Lower lobe of right lung (tissue), 2 donors: ENCODE measurements around the gene LRRC41. TPM values are rescaled to one million over a fixed set of nuclear protein-coding genes. Genes with fewer than 3 reads are reported as not detected.
"Not testable (repeated sequence)": the region's sequence is repeated elsewhere in the genome, so short reads cannot be mapped to it uniquely, and the experiment has no call there.

Source experiments
- ATAC-seq, 2 donors: fragments of 200-7000 bp; cut with Tn5 transposase; one replicate each; pipeline ENCODE4 v1.9.1; 2020 to 2022; ENCODE audit warnings: mild to moderate bottlenecking in 2 of 2, moderate library complexity in 2 of 2
- DNase-seq: peaks from one replicate; pipeline ENCODE4 v3.0.0-alpha.2; 2020
- H3K27ac ChIP-seq: fragments of 200-600 bp; one replicate; pipeline ENCODE4 v1.8.0; 2022
- H3K27me3 ChIP-seq: fragments of 200-600 bp; one replicate; pipeline ENCODE4 v1.8.0; 2022; ENCODE audit warnings: low read depth
- H3K36me3 ChIP-seq: fragments of 200-600 bp; one replicate; pipeline ENCODE4 v1.8.0; 2022; ENCODE audit warnings: mild to moderate bottlenecking
- H3K4me1 ChIP-seq: fragments of 200-600 bp; one replicate; pipeline ENCODE4 v1.8.0; 2022
- H3K4me3 ChIP-seq: fragments of 200-600 bp; one replicate; pipeline ENCODE4 v1.8.0; 2022; ENCODE audit warnings: mild to moderate bottlenecking
- H3K9me3 ChIP-seq: fragments of 200-600 bp; one replicate; pipeline ENCODE4 v1.8.0; 2022
- CTCF ChIP-seq: fragments of 200-600 bp; IDR thresholded peaks from one replicate; pipeline ENCODE4 v1.8.0; 2022; ENCODE audit warnings: antibody characterized with exemption, mild to moderate bottlenecking
- intact Hi-C: fragments of 100-400 bp; cut with DNase I; formaldehyde crosslinking; loops from one replicate; pipeline ENCODE4 v1.11.0; 2022
- total RNA-seq: library from RNA; stranded (reverse); fragmentation: NEBNext Ultra II Directional; extraction: Animal tissue kit (Norgen Biotek cat#: 25700); gene quantifications from one replicate; pipeline ENCODE4 v1.2.1, GENCODE V29; 2021
- donor health status: DM: no; HTN: yes; CAD: no; lungs with severe emphysema.

LRRC41 gene
- total RNA-seq, 1 donor from 2014 or later = 47.6 TPM

- Histone ChIP-seq H3K27me3 (no peaks in the 10 kb centered on the region), H3K9me3 (no peaks in the 10 kb centered on the region), H3K4me1 (peaks cover 7% of the 10 kb centered on the region), H3K27ac (no peak overlapping the region), H3K4me3 (no peak overlapping the region), H3K36me3 (no peaks in the 10 kb centered on the region)
- DNase-seq (no peak), ATAC-seq (no peak)
- TF ChIP-seq CTCF = no peak
- intact Hi-C loops = no loop called here
These were observed 60.5 kb downstream of the LRRC41 start for GRCh38 chr1:46242918-46243317.

- intact Hi-C loops, H3K27ac ChIP-seq, H3K4me1 ChIP-seq, H3K9me3 ChIP-seq, H3K36me3 ChIP-seq, H3K27me3 ChIP-seq, H3K4me3 ChIP-seq, ATAC-seq, DNase-seq: not testable (repeated sequence)
These were observed 61.7 kb downstream of the LRRC41 start for GRCh38 chr1:46241733-46242132.

GRCh38 chr1:46238865-46239264 lies 64.6 kb downstream of the LRRC41 start:
- H3K27me3 ChIP-seq, H3K36me3 ChIP-seq, DNase-seq, H3K4me3 ChIP-seq, H3K4me1 ChIP-seq, H3K27ac ChIP-seq, ATAC-seq, intact Hi-C loops, H3K9me3 ChIP-seq: not testable (repeated sequence)

- DNase-seq (no peak), ATAC-seq (no peak)
- H3K4me1 ChIP-seq = no peaks in the 10 kb centered on the region
- intact Hi-C loops = no loop called here
- peaks cover 9% of the 10 kb centered on the region for H3K9me3 ChIP-seq
- no peaks in the 10 kb centered on the region for H3K36me3 ChIP-seq
- no peak for TF ChIP-seq CTCF
- H3K27me3 ChIP-seq = no peaks in the 10 kb centered on the region
- H3K4me3 ChIP-seq = no peak overlapping the region
- H3K27ac ChIP-seq = no peak overlapping the region
These were observed 66.5 kb downstream of the LRRC41 start for GRCh38 chr1:46236882-46237281.

GRCh38 chr1:46231231-46231630 lies 72.2 kb downstream of the LRRC41 start:
- ATAC-seq, H3K4me3 ChIP-seq, H3K9me3 ChIP-seq, DNase-seq, H3K27ac ChIP-seq, H3K36me3 ChIP-seq, intact Hi-C loops, H3K4me1 ChIP-seq, H3K27me3 ChIP-seq: not testable (repeated sequence)

Other genes with a start within 250 kb of the LRRC41 start
- 39.2 TPM for gene PIK3R3, start 171.0 kb downstream of the LRRC41 start, total RNA-seq
- 68.9 TPM for gene TSPAN1, start 128.5 kb downstream of the LRRC41 start, total RNA-seq
- not detected for gene P3R3URF, start 127.1 kb downstream of the LRRC41 start, total RNA-seq
- 59.3 TPM for gene POMGNT1, start 105.2 kb downstream of the LRRC41 start, total RNA-seq
- gene LURAP1, start 100.3 kb downstream of the LRRC41 start, total RNA-seq = 3.4 TPM
- 1.7 TPM for gene RAD54L, start 55.9 kb downstream of the LRRC41 start, total RNA-seq
- 157 TPM for gene UQCRH, start 82 bp upstream of the LRRC41 start, total RNA-seq
- 26.9 TPM for gene NSUN4, start 37.2 kb upstream of the LRRC41 start, total RNA-seq
- gene FAAH, start 90.7 kb upstream of the LRRC41 start, total RNA-seq = 32.4 TPM
- gene DMBX1, start 186.2 kb upstream of the LRRC41 start, total RNA-seq = not detected
- not detected for gene KNCN, start 248.0 kb upstream of the LRRC41 start, total RNA-seq